Lower leg skin (tissue), 3 donors: ENCODE measurements around the gene IRF1.

Experiments used
- CTCF ChIP-seq, 3 donors: fragments of 450-650 bp; IDR thresholded peaks; one replicate each; pipeline ENCODE4 v1.5.1; 2016; ENCODE audit warnings: antibody characterized with exemption in 3 of 3, mild to moderate bottlenecking in 3 of 3, moderate library complexity in 2 of 3
- POLR2A ChIP-seq, 2 donors: fragments of 450-650 bp; IDR thresholded peaks; one replicate each; pipeline ENCODE4 v1.6.1; 2016 to 2017; ENCODE audit warnings: antibody characterized with exemption in 2 of 2, mild to moderate bottlenecking in 1 of 2, moderate library complexity in 1 of 2

DNA sequence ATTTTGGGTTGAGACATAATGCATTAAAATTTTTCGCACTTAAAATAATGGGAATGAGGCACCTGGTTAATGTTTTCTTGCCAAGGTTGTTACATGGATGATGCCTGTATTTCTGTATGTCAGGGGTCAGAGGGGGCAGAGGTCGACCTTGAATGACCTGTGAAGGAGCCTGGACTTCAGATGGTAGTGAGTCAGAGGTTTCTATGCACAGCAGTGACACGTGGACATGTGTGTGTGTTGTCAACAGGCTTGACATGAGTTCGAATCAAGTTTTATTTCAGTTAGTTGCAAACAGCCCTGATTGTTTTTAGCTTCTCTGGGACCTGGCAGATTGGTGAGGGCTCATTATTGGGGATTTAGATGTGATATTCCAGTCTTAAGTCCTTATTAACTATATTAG, 49.1 kb upstream of the IRF1 start:
- TF ChIP-seq CTCF (IDR thresholded peaks at IDR 0.05) = no peak
- no peak for TF ChIP-seq POLR2A (IDR thresholded peaks at IDR 0.05)
